ENCODE measurements around the gene VAV2.
"Not testable (repeated sequence)": the region's sequence is repeated elsewhere in the genome, so short reads cannot be mapped to it uniquely, and the experiment has no call there.

The VAV2 gene

DNA sequence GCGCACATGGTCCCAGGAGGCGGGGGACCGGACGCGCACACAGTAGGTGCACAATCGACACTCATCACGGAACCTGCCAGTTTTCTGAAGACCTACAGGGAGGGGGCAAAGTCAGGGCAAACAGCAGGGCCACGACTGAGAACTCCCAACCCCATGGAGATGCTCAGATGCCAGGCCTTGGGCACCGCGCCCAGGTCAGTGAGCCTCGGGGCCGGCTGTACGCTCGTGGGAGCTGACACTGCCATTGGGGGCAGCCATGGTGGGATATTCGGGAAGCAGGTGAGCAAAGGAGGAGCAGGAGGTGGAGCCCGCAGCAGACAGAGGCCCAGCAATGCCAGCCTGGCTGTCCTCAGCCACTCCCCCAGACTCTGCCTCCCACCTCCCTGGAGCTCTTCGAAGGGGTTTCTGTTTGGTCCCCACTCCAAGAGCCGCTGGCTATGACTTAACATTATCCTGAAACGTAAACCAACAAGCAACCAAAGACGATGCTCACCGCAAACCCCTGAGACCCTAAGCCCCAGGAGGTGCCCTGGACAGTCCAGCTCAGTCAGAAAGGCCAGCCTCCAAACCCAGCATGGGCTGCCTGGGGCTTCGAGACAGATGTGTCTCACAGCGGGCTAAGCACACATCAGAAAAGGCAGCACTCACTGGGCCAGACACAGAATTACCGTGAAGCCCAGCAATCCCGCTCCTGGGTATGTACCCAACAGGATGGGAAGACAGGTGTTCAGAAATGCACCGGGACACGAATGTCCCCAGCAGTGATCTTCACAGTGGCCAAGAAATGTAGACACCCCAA lies 78.4 kb downstream of the VAV2 start:
- no peak for DNase-seq

DNA sequence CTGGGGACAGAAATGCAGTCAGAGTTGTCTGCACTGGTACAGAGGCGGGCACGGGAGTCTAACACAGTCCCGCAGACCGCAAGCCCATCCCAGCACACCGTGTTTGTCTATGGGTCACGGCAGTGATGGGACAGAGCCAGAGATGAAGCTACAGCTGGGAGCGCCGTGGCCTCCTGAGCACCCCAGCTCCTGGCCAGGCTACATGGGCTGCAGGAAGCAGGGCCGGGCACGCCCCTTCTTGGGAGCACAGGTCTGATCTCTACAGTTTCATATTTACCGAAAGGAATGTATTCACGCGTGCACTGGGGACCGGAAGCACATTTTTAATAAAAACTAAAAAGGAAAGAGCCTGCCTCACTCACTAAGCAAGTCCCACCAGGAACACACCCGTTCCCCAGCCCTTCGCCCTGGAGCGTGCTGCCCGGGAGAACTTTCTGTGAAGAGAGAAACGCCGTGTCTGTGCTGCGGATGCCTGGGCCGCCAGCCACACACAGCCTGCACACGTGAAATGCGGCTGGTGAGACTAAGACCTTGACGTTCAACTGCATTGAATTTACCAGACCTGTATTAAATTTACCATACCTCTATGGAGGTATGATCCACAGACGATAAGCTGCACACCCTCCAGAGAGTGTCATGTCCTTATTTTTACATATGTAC lies 81.1 kb downstream of the VAV2 start:
- DNase-seq, result no peak

DNA sequence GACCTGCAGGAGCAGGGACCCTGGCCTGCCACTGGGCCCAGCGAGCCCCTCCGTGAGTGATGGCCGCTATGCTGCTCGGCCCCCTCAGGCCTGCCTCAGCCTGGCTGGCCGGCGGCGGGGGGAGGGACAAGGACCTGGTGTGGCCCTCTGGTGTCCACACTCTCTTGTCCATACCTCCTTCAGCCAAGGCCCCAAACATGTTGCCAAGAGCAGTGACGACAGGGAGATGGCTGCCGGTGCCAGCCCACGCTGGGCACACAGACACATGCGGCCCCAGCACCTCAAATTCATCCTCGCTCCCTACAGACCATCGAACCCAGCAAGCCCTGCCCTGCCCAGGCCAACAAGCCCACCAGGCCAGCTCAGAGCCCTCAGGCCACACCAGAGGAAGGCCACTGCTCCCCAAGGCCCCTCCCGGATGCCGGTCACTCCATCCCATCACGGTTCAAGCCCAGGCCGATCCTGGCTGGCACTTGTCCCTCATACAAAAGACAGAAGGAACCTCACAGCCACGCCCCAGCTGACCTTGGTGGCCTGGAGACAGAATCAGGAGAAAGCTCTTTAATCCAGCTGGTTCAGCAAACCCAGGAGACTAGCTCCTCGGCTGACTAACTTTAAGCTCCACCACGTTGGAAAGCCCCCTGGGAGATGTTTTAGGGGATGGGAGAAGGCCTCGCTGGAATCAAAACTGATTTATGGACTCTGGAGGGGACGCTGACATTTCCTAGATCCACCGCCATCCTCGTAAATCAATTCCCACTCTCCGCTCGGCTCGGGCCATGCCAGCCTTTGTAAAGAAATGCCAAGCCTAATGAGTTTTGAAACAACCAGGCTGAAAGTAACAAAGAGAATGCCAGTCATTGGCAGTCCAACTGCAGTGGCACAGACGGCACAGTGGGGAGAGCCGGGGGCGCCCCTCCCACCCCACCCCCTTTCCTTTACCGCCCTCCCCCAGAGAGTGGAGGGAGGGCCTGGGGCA lies 84.9 kb downstream of the VAV2 start:
- DNase-seq, result peak; percentile 22

DNA sequence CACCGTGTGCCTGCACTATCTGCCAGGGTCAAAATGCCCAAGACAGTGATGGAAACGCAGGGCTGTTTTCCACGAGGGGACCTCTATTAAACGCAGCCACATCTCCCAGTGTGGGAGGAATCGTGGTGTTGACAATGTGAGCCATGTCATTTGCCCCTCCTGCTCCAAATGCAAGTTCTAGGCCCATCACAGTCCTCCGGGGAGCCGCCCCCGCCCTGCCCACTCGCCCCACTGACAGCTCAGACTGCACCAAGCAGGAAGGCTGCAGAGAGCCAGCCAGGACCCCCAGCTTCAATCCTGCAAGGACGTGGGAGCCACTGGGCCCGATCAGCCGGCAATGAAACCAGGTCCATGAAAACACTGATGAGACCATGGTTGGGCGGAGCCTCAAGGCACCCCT lies 85.9 kb downstream of the VAV2 start:
- no peak for DNase-seq

DNA sequence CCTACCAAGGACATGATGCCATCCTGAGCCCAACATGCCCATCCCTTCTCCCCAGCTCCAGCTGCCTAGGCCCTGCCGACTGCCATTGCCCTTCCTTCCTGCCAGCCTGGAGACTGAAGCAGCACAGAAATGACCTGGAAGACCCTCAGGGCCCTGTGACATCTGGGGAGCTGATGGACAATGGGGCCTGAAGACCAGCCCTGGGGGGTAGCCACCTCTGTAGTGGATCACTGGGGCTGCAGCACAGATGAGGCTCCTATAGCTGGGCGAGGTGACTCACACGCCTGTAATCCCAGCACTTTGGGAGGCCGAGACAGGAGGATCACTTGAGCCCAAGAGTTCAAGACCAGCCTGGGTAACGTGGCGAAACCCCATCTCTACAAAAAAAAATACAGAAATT lies 86.6 kb downstream of the VAV2 start:
- no peak for DNase-seq

DNA sequence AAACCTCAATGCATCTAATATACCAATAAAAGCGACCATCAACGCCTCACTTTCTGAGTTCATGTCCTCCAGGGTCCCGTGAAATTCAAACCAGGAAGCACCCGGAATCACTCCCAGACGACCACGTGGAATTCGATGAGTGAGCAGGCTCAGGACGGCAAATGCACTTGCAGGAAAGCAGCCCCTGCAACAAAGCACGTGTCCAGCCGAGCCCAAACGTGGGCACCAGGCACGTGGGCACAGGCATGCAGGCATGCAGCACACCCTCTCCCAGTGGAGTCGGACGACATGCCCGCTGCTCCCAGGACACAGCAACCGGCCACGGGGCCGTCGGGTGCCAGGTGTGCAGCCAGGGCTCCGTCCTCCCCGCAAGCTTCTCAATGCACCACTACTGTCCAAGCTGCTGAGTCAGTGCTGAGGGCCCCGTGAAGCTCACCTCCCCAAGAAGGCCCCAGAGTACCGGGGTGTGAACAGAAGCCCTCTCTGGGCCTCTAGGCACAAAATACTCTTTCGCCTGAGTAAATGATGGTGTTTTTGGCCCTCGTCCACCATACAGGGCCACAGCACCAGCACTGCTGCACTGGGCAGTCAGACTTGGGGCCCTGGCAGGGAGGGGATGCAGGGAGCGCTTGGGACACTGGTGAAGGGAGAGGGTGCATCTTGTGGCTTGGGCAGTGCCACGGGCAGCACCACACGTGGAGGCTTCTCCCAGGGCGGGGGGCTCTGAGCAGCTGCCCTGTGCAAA lies 87.6 kb downstream of the VAV2 start:
- DNase-seq, result peak; percentile 33

DNA sequence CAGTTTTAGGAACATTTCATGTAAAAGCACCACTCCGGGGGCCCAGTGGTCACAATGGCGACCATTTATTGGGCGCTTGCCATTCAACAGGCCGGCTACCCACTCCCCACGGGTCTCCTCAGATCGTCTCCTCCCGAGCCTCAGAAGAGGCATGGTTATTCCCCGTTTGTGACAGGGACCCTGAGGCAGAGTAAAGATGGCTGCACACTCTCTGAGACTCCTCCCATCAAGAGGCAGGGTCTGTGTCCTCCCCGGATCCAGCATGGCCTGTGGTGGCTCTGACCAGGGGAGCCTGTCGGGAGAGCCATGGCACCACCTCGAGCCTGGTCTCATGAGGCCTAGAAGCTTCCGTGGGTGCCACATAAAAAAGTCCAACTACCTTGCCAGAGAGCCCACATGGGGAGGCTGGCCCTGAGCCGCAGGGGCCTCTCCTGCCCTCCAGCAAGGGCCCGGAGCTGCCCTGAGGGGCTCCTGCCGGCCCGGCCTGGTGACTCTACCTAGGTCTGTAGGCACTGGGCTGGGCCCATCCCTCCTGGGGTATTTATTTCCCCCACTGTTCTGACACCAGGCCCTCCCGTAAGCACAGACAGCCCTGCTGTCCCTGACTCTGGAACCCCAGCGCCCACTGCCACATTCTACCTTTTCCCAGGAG lies 90.8 kb downstream of the VAV2 start:
- no peak for DNase-seq

DNA sequence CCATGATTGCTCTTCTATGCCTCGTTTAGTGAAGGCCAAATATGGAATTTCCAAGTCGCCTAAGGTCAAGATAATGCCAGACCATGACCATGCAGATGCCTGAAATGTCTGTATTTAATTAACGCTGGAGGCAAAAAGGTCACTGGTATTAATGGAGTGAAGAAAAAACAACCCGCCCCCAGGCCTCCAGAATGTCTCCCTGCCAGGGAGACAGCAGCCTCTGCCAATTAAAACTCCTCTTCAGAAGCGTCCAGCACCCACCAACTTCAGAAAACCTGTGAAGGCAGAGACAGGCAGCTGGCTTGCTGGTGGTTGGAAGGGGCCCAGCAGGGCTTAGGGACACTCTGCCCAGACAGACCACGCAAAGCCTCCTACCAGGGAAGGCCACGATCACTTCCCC lies 94.4 kb downstream of the VAV2 start:
- DNase-seq, result no peak

DNA sequence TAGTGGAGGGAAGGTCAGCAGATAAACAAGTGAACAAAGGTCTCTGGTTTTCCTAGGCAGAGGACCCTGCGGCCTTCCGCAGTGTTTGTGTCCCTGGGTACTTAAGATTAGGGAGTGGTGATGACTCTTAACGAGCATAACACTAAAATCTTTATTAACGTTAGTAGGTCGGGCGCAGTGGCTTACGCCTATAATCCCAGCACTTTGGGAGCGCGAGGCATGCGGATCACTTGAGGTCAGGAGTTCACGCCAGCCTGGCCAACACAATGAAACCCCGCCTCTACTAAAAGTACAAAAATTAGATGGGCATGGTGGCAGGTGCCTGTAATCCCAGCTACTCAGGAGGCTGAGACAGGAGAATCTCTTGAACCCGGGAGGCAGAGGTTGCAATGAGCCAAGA lies 96.1 kb downstream of the VAV2 start:
- DNase-seq, result not testable (repeated sequence)

DNA sequence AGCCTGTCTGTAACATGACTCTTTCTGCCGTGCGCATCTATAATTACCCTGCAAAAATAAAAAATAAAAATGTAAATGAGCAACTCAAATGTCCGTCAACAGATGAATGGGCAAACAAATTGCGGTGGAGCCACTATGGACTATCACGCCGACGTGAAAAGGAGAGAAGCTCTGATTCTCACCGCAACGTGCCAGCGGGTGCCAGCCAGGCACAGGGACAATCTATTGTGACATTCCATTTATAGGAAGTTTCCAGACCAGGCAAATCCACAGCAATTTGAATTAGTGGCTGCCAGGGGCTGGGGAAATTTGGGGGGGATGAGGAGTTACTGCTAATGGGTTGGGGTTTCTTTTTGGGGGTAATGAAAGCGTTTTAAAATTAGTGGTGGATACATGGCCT lies 96.8 kb downstream of the VAV2 start:
- DNase-seq, result no peak

DNA sequence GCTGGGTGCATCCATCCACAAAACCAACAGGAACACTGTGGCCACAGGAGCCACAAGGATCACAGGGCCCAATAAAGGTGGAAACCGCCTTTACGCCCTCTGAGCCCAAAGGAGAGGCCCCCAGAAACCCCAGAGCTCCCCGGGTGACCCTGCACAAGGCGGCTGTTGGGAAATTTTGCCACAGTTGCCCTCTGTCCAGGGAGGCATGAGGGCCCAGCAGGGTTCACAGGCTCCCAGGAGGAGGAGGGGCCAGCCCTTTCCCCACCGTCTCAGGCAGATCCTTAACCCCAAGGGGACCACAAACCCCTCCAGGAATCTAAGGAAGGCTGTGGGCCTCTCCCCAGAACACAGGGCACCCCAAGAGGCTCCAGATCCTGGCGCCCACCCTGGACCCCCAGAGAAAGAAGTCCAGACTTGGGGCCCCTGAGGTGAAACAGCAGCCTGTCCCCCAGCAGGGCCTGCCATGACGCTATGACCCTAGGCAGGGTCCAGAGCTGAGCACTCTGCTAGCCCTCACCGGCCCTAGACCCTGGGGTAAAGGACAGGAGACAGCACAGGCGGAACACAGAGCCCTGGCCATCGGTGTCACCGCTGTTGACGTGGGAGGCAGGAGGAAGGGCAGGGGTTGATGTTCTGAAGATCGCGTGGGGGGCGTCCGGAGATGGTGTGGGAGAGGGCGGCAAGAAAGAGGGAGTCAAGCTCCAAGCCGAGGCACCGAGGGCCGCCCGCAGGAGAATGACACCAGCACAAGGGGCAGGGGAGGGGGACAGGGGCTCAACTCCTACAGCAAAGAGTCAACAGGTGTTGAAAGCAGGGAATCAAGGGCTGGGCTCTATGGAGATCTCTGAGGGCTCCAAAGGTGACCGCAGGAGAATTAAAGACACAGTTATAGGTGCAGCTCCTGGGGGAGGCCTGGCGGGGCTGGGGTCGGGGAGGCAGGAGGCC lies 97.5 kb downstream of the VAV2 start:
- DNase-seq, result no peak

DNA sequence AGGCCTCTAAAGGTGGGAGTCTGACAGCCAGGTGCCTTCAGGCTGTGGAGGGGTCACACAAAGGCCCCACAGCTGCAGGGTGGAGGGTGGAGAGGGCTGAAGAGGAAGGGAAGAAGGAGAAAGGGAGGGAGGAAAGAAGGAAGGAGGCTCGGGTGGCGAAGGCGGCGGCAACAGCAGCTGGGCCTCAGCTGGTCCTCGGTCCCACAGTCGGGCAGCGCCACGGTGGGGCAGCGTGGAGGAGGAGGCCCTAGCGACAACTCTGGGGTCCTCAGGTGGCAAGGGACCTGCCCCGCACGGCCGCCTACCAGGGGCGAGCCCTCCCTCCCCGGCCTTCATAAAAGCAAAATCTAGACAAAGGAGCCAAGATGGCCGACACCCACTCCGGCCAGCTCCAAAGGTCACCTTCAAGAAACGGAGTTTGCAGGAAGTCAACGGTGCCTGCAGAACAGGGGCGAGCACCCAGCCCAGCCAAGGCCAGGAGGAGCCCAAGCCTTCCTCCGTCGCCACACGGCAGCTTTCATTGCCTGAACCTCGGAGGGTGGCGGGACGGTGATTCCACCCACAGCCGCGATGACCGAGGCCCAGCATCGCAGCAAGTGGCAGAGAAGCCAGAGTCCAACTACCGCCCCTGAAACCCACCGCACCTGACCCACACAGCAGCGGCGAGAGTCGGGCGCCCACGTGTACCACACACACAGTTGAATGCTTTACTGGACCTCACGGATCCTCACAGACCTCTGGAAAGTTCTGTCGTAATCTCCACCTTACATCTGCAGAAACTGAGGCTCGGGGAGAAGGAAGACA lies 98.7 kb downstream of the VAV2 start:
- DNase-seq, result no peak

DNA sequence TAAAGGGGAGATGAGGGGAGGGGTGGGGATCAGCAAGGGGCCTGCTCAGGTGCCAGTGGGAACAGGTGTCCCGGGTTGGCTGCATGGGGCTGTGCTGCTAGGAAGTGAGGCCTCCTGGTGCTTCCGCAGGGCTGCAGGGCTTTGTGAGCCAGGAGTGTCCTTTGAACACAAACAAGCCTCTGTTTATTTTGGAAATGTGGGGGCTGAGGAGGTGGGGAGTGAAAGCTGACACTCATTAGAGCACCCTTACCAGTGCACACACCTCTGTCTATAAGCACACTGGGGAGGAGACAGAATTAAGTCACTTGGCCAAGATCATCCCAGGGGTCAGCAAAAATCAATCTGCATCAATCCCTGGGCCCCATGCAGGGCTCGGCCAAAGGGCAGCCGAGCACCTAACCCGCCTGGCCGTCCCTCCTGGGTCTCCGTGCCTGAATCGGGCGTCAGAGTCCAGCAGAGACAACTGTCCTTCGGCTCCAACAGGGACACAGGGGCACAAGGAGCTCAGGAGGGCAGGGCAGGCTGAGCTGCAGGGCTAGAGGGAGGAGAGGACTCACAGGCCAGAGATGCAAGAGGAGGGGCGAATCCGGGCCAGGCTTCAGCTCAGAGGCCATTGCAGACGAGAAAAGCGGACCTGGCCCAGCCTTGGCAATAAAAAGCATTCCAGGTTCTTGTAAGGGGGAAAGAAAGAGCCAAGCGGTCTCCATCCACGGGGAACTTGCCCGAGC lies 99.8 kb downstream of the VAV2 start:
- peak; percentile 39 for DNase-seq

DNA sequence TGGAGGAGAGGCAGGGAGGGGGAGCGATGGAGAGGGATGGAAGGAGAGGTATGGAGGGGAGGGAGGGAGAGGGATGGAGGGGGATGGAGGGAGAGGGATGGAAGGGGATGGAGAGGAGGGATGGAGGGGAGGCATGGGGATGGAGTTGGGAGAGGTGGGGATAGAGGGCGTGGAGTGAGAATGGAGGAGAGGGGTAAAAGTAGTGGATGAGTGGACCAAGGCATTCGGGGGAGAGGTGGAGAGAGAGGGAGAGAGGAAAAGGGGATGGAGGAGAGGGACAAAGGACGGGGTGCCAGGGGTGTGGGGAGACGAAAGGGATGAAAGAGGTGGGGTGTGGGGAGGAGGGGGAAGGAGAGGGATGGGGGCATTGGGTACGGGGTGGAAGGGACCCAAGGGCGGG lies 100.4 kb downstream of the VAV2 start:
- DNase-seq, result no peak

DNA sequence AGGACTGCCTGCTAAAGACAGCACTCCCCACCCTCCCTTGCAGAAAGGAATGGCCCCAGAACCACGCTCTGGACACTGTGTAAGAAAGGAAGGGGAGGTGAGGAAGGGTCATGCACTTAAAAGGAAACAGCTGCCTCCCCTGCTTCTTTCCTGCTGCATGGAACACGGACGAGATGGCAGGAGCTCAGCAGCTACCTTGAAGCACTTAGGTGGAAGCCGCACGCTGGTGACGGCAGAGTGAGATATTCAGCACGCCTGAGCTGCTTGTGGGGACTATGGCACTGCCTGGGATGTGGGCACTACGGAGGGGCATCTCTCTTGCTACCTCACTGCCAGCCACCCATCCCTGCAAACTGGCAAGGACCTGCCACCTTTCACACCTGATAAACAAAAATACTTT lies 101.5 kb downstream of the VAV2 start:
- no peak for DNase-seq

DNA sequence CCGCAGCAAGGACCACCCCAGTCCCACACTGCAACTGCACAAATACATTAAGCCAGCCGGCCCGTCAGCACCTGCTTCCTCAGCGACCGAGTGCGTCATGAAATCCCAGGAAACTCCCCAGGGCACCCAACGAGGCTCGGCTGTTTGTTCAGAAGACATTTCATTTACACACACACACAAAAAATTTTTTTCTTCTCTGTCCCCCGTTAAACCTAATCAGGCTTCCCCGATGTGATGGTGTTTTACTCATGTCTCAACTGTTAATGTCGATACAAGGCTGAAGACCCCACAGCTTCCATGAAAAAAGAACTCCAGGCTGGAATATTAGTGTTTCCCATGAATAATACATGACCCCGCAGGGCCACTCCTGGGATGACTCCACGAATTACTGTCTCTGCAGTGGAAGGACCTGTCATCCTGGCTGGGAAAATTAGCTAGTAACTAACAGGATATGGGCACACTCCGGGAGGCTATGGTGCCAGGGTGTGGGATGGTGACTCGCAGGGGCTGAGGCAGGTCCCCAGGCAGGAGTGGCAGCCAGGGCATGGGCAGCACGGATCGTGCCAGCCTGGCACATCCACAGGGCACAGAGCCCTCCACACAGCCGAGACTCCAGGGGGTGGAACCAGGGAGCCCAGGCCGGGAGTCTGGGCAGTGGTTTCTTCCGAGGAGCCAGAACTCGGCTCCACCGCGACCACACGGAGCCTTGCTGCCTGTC lies 102.4 kb downstream of the VAV2 start:
- peak; percentile 85 for DNase-seq

DNA sequence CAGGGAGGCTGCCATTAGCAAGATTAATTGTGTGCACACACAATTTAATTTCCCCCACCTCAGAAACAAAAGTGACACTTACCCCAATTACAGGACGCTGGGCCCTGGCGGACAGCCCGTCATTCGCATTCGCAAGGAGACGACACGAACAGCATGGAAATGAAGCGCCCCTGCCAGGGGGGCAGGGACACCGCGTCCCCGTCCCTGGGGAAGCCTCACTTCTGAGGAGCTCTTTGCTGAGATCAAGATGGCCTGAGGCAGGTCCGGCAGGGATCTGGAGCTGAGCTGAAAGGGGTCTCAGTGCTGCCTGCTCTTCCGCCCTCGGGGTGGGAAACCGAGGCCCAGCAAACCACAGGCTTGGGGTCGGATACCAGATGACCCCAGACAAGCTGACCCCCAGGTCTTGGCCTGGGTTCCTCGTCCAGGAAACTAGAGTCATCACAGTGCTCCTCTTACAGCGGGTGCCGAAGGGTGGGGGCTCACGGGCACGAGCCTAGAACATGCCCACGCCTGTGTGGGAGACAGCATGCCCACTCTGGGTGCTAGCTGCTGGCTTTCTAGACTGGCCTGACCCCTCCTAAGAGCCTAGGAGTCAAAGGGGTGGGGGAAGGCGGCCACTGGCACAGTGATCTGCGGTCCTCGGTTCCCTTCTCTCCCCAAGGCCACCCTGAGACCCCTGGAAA lies 103.2 kb downstream of the VAV2 start:
- DNase-seq, result no peak

Data from eye (tissue), 1 donor.